HG03432 (cell line): ENCODE measurements around the gene ZNF90.
"Not testable (repeated sequence)": the region's sequence is repeated elsewhere in the genome, so short reads cannot be mapped to it uniquely, and the experiment has no call there.

ENCODE experiments used
- ATAC-seq: cut with Tn5 transposase; IDR thresholded peaks from one replicate; pipeline ENCODE4 v1.9.1; 2021; ENCODE audit warnings: mild to moderate bottlenecking, moderate library complexity; ENCODE audit not compliant: unreplicated experiment

Gene ZNF90

GRCh38 chr19:20102097-20102496 is 24.3 kb downstream of the ZNF90 start:
- no peak for ATAC-seq

- no peak for ATAC-seq
Measured at GRCh38 chr19:20103091-20103740, 25.4 kb downstream of the ZNF90 start.

- ATAC-seq = no peak
Measured at GRCh38 chr19:20107301-20107700, 29.5 kb downstream of the ZNF90 start.

GRCh38 chr19:20118064-20118839 is 40.5 kb downstream of the ZNF90 start:
- not testable (repeated sequence) for ATAC-seq

- no peak for ATAC-seq
Measured at GRCh38 chr19:20124879-20125278, 47.1 kb downstream of the ZNF90 start.

- ATAC-seq = not testable (repeated sequence)
Measured at GRCh38 chr19:20132933-20133332, 55.1 kb downstream of the ZNF90 start.

GRCh38 chr19:20137714-20138113 is 59.9 kb downstream of the ZNF90 start:
- ATAC-seq = not testable (repeated sequence)

GRCh38 chr19:20151617-20152145 is 73.9 kb downstream of the ZNF90 start:
- no peak for ATAC-seq

- ATAC-seq = not testable (repeated sequence)
Measured at GRCh38 chr19:20152506-20152905, 74.7 kb downstream of the ZNF90 start.

- ATAC-seq = no peak
Measured at GRCh38 chr19:20153281-20153680, 75.5 kb downstream of the ZNF90 start.

- no peak for ATAC-seq
Measured at GRCh38 chr19:20154636-20155035, 76.8 kb downstream of the ZNF90 start.

- ATAC-seq = no peak
Measured at GRCh38 chr19:20162821-20163220, 85.0 kb downstream of the ZNF90 start.

- no peak for ATAC-seq
Measured at GRCh38 chr19:20164456-20164855, 86.7 kb downstream of the ZNF90 start.

GRCh38 chr19:20165971-20166592 is 88.3 kb downstream of the ZNF90 start:
- no peak for ATAC-seq

GRCh38 chr19:20167020-20167644 is 89.3 kb downstream of the ZNF90 start, which contains the start of gene ZNF486:
TSS of gene ZNF486 (plus strand) at chr19:20167214. CDS start at chr19:20167331, 117 bp downstream.
- peak; percentile 93 for ATAC-seq

GRCh38 chr19:20167651-20168122 is 89.9 kb downstream of the ZNF90 start:
- ATAC-seq = no peak
